NCI-H2227 treated with DMSO at 0.1 percent for 48 hours (cell line): Measurements from ENCODE around the gene SEC22C.
"Not testable (repeated sequence)": the region's sequence is repeated elsewhere in the genome, so short reads cannot be mapped to it uniquely, and the experiment has no call there.

Experiments
- DNase-seq: peaks from one replicate; lab custom pipeline; 2025; lab: John Stamatoyannopoulos, UW

Gene SEC22C

DNA sequence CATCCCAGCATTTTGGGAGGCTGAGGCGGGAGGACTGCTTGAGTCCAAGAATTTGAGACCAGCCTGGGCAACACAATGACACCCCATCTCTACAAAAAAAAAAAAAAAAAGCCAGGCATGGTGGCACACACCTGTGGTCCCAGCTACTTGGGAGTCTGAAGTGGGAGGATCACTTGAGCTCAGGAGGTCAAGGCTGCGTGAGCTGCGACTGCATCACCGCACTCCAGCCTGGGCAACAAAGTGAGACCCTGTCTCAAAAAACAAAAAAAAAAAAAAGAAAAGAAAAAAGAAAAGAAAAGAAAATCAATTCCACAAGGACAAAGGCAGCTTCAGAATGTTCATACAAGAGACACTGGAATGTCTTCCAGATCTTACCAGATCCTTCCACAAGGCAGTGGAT lies 2.4 kb downstream of the SEC22C start:
- DNase-seq = not testable (repeated sequence)

DNA sequence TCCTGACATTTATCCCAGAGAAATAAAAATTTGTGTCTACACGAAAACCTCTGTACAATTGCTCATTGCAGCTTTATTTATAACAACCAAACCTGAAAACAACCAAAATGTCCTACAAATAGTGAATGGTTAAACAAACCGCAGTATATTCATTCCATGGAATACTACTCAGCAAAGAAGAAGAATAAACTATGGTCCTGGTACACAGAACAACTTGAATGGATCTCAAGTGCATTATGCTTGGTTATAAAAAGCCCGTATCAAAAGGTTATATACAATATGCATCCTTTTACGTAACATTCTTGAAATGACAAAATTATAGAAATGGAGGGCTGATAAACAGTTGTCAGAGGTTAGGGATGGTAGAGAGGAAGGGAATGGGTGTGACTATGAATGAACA lies 3.7 kb downstream of the SEC22C start:
- no peak for DNase-seq

DNA sequence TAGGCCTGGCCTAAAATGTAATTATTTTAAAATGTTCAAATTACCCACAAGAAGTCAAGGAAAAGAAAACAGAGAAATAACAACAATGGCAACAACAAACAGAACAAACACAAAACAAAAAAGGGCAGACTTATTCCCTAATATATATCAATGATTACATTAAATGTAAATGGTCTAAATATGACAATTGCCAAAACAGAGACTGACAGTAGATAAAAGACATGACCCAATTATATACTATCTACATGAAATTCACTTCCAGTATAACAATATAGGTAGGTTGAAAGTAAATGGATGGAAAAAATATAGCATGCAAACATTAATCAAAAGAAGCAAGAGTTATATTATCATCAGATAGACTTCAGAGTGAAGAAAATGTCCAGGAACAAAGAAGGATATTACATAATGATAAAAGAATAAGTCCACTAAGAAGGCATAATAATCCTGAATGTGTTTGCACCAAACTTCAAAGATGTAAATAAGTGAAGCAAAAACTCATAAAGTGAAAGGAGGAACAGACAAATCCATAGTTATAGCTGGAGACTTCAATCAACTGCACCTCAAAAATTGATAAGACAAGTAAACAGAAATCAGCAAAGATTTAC lies 6.5 kb downstream of the SEC22C start:
- no peak for DNase-seq

DNA sequence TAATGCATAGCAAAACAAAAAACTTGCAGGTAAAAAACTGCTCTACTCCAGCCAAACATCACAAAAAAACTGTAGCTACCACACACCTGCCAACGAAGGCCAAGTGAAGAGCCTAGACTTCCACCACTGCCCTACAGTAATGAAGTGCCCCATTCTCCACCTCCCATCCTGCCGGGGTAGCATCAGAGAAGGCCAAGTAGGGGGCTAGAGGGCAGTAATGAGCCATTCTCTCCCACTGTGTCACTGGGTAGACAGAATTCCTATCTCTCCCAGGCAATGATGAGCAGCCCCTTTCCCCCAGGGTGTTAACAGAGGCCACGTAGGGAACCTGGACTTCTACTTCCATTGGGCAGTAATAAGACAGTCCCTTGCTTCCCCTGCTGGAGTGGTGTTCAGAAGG lies 9.5 kb downstream of the SEC22C start:
- no peak for DNase-seq

DNA sequence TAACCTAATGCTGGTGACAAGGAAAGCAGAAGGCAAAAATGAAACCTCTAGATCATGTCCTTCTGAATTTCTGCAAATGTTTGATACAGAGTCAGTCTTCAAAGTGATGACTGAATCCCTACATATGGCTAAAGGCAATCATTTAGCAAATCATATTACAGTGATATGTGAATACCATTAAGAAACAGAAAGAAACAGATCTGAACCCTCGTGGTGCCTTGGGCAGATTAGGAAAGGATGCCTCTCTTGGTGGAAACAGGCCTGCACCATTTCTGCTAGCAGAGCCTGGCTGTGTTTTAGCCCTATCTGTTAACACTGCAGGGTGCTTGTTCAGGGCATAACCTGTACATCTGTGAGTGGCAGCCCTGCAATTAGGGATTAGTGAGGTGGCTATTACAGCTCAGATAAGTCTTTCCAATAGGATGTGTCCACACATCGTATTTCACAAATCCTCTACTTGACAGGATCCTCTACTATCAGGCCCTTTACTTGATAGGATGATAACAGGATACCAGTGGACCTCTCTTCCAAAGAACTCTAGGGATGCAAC lies 12.1 kb downstream of the SEC22C start:
- peak; percentile 66 for DNase-seq

DNA sequence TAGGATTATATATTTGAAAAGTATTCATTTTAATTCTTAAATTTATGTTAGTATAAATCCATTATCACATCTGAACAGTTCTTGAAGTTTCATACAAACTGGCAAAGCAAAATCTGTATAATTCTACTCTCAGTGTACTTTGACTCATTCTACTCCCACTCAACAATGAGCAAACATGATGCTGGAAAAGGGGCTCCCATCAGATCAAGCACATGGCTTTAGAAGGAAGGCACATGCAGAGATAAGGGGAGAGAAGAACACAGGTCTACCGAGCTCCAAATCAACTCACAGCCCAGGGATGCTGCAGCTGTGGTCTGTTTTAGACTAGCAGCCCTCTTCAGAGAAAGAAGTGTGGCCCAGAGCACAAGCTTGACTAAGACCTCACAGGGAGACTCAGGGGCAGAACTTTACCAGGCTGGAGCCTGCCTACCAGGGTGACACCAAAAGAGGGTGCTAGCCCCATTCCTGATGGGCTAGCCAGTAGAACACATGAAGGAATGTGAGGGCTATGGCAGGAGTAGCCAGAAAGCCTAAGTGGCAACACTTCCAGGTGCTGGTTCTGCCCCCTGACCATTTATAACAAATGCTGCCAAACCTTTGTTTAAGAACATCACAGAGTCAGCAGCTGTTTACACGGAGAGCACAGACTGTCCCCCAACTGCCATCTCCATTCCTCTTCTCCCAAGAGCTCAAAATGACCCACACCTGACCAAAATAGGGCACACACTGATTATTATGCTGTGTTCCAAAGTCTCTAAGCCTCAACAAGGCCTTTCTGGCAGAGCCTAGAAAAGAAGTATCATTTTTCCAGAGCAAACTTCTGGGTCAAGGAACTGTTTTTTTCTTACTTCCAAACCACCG lies 19.5 kb downstream of the SEC22C start:
- no peak for DNase-seq

DNA sequence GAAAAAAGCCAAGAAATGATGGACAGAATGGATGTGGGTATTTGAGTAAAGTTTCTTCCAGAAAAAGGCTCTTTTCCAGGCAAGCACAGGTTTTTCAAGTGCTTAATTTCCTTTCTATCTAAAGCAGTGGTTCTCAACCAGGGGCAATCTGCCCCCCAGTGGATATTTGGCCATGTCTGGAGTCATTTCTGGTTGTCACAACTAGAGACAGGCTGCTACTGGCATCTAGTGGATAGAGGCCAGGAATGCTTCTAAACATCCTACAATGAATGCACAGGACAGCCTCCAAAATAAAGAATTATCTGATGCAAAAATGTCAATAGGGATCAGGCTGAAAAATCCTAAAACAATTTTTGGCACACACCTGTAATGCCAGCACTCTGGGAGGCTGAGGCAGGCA lies 23.9 kb downstream of the SEC22C start:
- no peak for DNase-seq

DNA sequence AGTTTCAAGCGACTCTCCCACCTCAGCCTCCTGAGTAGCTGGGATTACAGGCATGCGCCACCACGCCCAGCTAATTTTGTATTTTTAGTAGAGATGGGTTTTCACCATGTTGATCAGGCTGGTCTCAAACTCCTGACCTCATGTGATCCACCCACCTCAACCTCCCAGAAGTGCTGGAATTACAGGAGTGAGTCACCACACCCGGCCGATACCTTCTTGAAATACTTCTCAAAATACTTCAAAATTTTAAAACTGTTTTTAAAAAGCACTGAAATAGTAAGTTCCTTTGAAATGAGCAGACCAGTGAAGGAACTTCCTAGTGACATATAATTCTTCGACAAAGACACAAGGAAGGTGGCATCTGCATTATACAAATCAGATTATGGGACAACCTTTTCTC lies 24.9 kb downstream of the SEC22C start:
- not testable (repeated sequence) for DNase-seq

DNA sequence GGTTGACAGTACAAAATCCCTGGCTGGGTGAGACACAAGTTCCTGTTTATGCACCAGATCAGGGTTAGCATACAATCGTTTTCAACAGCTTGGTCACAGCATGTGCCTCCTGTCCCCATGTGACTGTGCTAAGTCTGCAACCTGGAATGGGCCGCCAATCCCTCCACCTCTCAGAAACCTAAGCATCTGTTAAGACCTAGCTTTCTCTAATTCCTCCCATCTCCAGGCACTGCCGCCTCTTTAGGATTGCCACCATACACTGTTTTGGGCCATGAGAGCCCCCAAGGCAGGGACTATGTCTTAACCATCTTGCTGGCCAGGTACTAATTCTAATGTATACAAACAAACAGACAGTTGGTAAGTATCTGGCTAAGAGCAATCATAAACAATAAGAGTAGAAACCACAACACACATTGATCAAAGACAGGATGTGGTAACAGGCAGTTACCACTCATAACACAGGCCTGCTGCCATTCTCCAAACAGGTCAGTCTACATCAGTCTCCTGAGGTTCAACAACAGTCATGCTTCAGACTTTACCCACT lies 25.6 kb downstream of the SEC22C start:
- DNase-seq = no peak

DNA sequence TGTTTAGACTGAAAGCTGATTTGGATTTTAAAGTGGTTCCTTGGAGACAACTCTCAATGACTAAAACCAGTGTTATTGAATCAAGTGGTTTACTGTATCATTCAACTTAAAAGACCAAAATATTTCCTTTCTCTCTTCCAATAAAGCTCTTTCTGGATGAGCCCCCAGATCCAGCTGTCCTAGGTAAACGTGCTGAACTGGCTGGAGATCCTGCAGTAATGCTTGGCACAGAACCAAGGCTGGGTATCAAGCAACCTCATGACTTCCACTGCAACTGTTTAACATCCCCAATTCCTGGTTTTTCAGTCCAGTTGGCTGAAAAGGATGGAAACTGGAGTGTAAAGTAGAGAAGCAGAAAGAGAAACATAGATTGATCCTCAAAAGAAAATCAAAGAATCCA lies 28.9 kb downstream of the SEC22C start:
- DNase-seq = no peak

DNA sequence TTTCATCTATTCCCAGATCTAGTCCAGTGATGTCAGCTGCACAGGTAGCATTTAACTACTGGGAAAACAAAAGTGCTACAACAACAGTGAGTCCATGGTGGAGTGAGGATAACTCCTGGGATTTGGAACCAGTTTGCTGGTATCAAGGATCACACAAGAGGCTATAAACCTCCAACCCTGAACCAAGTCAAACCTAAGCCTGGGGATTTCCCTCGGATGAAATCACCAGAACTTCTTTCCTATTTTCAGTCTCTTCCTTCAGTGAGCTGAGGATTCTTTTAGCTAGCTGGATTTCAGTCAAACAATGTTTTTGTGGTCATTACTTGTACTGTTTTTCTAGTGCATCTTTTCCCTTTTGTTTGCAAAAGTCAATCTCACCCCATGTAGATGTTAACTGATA lies 31.5 kb downstream of the SEC22C start:
- DNase-seq = no peak

DNA sequence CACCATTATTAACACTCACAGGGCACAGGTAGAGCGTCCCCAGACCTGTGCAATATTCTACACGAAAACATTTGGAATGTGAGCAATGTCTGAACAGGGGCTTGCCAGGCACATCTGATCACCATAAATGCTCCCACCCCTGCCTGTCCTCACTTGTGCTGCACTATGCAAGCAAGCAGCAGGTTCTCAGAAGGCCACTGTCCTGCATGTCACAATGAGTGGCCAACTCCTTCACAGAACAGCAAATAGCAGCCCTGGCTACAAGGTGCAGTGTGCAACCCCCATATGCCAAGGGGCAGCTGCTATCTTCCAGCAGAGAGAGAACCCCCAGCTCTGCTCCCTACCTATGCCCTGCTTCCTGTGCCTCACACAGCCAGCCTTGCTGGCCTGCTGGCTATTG lies 32.6 kb downstream of the SEC22C start:
- DNase-seq = no peak

DNA sequence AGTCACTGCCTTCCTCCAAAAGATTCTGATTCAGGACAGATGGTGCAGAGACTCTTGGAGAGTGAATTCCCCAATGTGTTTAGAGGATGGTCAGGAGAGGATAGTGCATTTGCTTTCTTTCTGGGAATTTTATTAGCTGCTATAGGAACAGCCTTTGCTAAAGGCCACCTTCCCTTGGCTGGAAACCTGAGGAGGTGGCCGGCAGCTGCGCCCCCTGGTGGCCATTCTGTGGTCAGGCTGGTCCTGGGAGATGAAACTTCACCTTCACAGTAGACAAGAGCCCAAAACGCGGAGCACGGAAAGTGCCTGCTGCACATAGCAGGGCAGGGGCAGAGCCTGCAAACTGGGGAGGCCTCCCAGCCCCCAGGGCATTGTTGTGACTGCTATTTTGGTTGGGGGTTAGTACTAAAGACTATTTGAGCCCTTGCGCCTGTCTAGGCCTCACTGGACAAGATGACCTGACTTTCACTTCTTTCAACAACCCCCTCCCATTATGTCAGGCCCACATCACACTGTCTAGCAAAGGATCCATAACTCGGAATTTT lies 34.3 kb downstream of the SEC22C start:
- peak; percentile 23 for DNase-seq

DNA sequence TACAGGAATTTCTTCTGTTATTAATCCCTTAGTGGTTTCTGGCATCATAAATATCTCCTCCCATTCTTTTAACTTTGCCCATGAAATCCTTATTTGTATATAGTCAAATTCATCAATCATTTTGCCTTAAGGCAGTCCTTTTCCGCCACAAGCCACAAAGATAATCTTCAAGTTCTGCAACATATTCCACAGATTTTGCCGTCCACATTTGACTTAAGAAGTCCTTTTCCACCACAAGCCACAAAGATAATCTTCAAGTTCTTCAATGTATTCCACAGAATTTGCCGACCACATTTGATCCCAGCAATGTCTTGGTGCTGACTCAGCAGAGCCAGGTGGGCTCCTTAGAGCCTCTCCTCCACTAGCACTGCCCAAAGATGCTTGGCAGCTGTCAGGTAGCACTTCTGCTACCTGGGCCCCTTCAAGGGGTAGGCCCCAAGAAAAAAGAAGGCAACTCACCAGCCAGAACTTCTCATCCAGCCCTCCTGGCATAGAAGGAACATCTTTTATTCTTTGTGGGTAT lies 35.0 kb downstream of the SEC22C start:
- DNase-seq = no peak

DNA sequence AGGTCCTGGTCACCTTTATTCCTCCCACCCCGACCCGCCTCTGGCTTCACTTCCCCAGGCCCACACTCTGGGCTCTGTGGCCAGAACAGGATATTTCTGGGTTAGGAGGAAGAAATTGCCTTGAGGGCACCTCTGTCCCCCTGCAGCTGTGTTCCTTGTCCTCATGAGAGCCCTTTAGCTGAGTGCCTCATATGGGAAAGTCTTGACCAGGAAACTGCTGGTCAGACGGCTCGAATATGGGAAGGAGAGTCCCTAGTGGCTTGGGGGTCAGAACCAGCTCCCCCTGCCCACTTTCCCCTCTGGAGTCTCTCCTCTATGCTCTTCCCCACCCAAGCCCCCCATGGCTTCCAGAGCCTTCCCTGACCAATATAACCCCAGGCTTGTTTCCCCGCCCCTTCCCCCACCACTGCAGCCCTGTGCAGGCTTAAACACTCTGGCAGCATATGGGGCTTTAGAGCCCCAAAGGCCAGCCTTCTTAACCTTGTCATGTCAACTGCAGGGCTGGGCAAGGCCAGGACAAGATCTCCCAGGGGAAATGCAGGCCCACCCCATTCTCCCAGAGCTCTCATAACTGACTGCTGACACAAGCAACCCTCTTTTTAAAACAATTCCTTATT lies 36.4 kb downstream of the SEC22C start:
- DNase-seq = no peak

DNA sequence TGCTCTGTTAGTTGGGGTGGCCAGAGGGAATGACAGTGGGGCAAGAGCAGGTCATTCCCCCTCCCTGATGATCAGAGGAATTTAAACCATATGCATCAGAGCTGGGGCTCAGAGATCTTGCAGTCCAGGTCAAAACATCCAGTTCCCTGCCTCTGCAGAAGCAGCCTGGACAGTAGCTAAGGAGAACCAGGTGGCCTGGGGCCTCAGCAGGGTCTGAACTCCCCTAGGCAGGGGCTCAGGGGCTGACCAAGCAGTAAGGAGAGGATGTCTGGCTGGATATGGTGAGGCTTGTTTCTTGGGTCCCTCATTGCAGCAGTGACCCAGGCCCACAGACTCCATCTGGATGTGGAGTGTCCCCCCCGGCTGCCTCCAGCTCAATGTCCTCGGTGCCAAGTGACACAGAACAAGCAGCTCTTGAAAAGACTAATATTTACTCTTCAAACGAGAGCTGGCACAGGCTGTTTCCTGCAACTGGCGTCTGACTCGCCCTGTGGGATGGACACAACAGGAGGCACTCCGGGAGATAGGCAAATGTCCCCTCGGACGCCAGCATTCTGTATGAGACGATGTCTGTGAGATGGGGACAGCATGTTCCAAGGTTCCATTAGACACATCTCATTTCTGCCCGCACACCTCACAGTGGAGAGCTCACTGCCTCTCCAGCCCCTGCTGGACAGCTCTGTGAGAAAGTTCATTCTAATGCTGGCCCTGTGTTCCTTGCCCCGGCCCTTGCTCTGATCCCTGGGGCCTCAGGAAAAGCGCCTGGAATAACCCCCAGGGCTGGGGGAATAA lies 37.1 kb downstream of the SEC22C start:
- DNase-seq = no peak

DNA sequence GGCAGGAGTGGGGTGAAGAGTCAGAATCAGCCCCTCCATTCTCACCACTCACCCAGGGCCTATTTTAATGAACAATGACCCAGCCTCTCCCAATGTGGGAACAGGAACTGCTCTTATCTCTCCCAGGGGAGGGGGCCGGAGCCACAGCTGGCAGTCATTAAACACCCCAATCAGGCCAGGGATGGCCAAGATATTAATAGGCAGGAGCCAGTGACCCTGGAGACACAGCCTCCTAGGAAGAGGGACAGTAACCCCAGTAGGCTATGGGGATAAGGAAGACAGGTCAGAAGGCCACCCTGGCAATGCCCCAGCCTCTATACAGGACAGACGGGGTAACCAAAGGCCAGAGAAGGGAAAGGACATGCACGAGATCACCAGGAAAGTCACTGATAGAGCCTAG lies 40.7 kb downstream of the SEC22C start:
- no peak for DNase-seq

DNA sequence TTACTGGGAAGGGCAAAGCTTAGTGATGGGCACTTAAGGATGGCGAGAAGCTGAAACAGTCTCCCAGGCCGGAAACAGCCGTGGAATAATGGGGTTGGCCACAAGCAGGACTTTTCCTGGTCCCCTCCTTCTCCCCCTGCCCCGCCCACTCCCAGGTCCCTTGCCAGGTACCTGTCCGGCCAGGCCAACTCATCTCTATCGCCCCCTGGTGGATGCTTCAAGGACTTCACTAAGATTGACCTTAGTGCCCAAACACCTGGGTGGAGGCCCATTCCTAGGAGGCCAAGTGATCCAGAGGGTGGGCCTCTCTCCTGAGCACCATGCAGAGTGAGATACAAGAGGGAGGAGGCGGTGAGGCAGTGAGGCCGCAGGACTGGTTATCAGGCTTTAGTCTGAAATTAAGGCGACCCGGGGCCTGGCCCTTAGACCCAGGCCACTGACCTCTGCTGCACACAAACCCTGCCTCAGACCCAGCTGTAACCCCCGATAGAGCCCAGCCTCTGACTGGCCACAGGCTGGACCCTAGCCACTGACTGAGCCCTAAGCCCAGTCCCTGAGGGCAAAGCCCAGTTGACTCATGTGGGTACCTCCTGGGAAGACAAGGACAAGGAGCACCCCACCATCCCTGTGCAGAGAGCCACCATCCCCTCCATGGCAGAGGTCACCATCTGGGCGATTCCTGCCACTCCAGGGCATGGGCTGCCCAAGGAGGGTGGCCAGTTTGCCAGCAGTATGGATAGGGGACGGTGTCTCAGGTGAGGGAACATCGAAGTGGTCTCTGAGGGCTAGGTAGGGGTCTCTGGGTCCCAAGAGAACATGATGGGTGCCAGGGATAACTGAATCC lies 41.7 kb downstream of the SEC22C start:
- no peak for DNase-seq

DNA sequence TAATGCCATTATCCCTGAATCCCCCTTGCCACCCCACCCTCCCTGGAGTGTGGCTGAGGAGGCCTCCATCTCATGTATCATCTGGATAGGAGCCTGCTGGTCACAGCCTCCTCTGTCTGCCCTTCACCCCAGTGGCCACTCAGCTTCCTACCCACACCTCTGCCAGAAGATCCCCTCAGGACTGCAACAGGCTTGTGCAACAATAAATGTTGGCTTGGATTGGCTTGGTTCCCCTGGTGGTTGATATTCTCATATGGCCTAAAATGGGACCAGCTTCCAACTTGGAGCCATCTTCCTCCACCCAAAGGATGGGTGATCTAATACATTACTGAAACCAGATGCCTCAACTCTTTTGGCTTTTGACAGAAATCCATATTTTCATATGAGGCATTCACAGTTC lies 44.4 kb downstream of the SEC22C start:
- DNase-seq = no peak

DNA sequence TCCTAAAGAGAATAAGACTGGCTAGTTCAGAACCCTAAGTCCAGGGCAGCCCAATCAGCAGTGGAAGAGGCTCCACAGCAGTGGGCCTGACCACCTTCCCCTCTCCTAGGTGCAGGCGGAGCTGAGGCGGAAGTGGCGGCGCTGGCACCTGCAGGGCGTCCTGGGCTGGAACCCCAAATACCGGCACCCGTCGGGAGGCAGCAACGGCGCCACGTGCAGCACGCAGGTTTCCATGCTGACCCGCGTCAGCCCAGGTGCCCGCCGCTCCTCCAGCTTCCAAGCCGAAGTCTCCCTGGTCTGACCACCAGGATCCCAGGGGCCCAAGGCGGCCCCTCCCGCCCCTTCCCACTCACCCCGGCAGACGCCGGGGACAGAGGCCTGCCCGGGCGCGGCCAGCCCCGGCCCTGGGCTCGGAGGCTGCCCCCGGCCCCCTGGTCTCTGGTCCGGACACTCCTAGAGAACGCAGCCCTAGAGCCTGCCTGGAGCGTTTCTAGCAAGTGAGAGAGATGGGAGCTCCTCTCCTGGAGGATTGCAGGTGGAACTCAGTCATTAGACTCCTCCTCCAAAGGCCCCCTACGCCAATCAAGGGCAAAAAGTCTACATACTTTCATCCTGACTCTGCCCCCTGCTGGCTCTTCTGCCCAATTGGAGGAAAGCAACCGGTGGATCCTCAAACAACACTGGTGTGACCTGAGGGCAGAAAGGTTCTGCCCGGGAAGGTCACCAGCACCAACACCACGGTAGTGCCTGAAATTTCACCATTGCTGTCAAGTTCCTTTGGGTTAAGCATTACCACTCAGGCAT lies 45.6 kb downstream of the SEC22C start:
- no peak for DNase-seq
